ENCODE results near the gene NDUFB10. TPM values are rescaled to one million over a fixed set of nuclear protein-coding genes. Genes with fewer than 3 reads are reported as not detected.

Gene NDUFB10
- total and polyA plus RNA-seq, 2 experiments from 2014 or later = 291 to 518 TPM

- H3K27me3 ChIP-seq = peaks cover 15% of the 10 kb centered on the region
- H3K4me3 ChIP-seq = peak overlapping the region; percentile 40
- H3K4me1 ChIP-seq (ENCODE audit: low read depth) = no peaks in the 10 kb centered on the region
- TF ChIP-seq CTCF (IDR thresholded peaks at IDR 0.05; ENCODE audit: low read depth, low read length) = peak; percentile 69
- no peak overlapping the region for H3K27ac ChIP-seq
- no peaks in the 10 kb centered on the region for H3K36me3 ChIP-seq
- peak; percentile 90 to 91 for DNase-seq (ENCODE audit: low read depth in 1 of 2, low spot score in 1 of 2)
- H3K9me3 ChIP-seq (ENCODE audit: low read depth) = no peaks in the 10 kb centered on the region
These were observed 29.6 kb upstream of the NDUFB10 start for GRCh38 chr16:1929578-1930337.

DNA sequence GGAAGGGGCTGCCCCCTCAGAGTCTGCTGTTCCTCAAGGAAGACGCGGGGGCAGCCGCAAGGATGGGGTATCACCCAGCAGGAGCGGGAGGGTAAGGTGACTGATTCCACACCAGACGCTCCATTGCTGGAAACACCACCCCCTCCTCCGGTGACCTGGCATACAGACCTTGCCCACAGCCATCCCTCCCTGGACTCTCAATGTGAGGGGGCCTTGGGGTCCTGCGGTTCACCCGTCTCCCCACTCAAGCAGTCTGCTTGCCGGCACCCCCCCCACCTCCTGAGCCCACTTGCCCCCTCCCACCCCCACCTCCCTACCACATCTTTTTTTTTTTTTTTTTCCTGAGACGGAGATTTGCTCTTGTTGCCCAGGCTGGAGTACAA, 29.0 kb upstream of the NDUFB10 start:
- Histone ChIP-seq H3K9me3 (ENCODE audit: low read depth) (no peaks in the 10 kb centered on the region), H3K4me1 (ENCODE audit: low read depth) (no peaks in the 10 kb centered on the region), H3K27me3 (peaks cover 15% of the 10 kb centered on the region), H3K36me3 (no peaks in the 10 kb centered on the region), H3K27ac (no peak overlapping the region), H3K4me3 (no peak overlapping the region)
- TF ChIP-seq CTCF (IDR thresholded peaks at IDR 0.05; ENCODE audit: low read depth, low read length) = no peak
- DNase-seq (ENCODE audit: low read depth in 1 of 2, low spot score in 1 of 2) = no peak

GRCh38 chr16:1932050-1933028, 27.0 kb upstream of the NDUFB10 start:
- DNase-seq (ENCODE audit: low read depth in 1 of 2, low spot score in 1 of 2) = no peak
- no peak overlapping the region for H3K4me3 ChIP-seq
- TF ChIP-seq CTCF (IDR thresholded peaks at IDR 0.05; ENCODE audit: low read depth, low read length) = peak; percentile 15

GRCh38 chr16:1933097-1933661, 26.2 kb upstream of the NDUFB10 start:
- H3K4me3 ChIP-seq = no peak overlapping the region
- TF ChIP-seq CTCF (IDR thresholded peaks at IDR 0.05; ENCODE audit: low read depth, low read length) = no peak
- no peaks in the 10 kb centered on the region for H3K36me3 ChIP-seq
- no peaks in the 10 kb centered on the region for H3K4me1 ChIP-seq (ENCODE audit: low read depth)
- peaks cover 15% of the 10 kb centered on the region for H3K27me3 ChIP-seq
- no peak overlapping the region for H3K27ac ChIP-seq
- no peaks in the 10 kb centered on the region for H3K9me3 ChIP-seq (ENCODE audit: low read depth)
- DNase-seq (ENCODE audit: low read depth in 1 of 2, low spot score in 1 of 2) = no peak

More at GRCh38 chr16:1932050-1933028, 27.0 kb upstream of the NDUFB10 start:
- Histone ChIP-seq H3K27me3 (peaks cover 15% of the 10 kb centered on the region), H3K4me1 (ENCODE audit: low read depth) (no peaks in the 10 kb centered on the region), H3K9me3 (ENCODE audit: low read depth) (no peaks in the 10 kb centered on the region), H3K27ac (no peak overlapping the region), H3K36me3 (no peaks in the 10 kb centered on the region)

GRCh38 chr16:1936945-1937479, 22.3 kb upstream of the NDUFB10 start:
- Histone ChIP-seq H3K4me1 (ENCODE audit: low read depth) (no peaks in the 10 kb centered on the region), H3K27ac (no peak overlapping the region), H3K27me3 (no peaks in the 10 kb centered on the region), H3K4me3 (no peak overlapping the region), H3K36me3 (no peaks in the 10 kb centered on the region), H3K9me3 (ENCODE audit: low read depth) (no peaks in the 10 kb centered on the region)
- no peak for DNase-seq (ENCODE audit: low read depth in 1 of 2, low spot score in 1 of 2)
- no peak for TF ChIP-seq CTCF (IDR thresholded peaks at IDR 0.05; ENCODE audit: low read depth, low read length)

Measured in cardiac muscle cell (in vitro differentiated cells and primary cell).